Body of pancreas (tissue), 4 donors: Measurements from ENCODE around the gene SSUH2. TPM values are rescaled to one million over a fixed set of nuclear protein-coding genes. Genes with fewer than 3 reads are reported as not detected.

Experiments used
- ATAC-seq: fragments of 150-250 bp; one replicate; pipeline ENCODE4 v1.9.1; 2016
- DNase-seq, 4 donors: peaks; one replicate each; pipeline ENCODE4 v3.0.0-alpha.2; 2019
- H3K27ac ChIP-seq, 4 donors: fragments of 200-600 bp; sonication (generic); 1 replicate in 3 of 4; 2 replicates in 1 of 4; pipeline versions ENCODE4 v1.5.1 to v1.6.1; 2016 to 2019; ENCODE audit warnings: mild to moderate bottlenecking in 1 of 4, mixed read lengths in 1 of 4, moderate library complexity in 1 of 4
- H3K27me3 ChIP-seq, 2 donors: fragments of 200-600 bp; sonication (generic); one replicate each; pipeline ENCODE4 v1.6.0; 2016; ENCODE audit warnings: mild to moderate bottlenecking in 1 of 2
- H3K36me3 ChIP-seq, 2 donors: fragments of 200-600 bp; sonication (generic); replicated peaks in 1 of 2; 2 replicates each; pipeline ENCODE4 v1.5.1; 2016; ENCODE audit warnings: low read depth in 2 of 2; ENCODE audit not compliant: insufficient read depth in 1 of 2
- H3K4me1 ChIP-seq: fragments of 200-600 bp; sonication (generic); one replicate; pipeline ENCODE4 v1.6.0; 2016
- H3K4me3 ChIP-seq, 2 donors: fragments of 200-600 bp; sonication (generic); 1 replicate in 1 of 2; 2 replicates in 1 of 2; pipeline ENCODE4 v1.5.1; 2016 to 2019
- H3K9me3 ChIP-seq, 3 donors: fragments of 200-600 bp; sonication (generic); 1 replicate in 2 of 3; 2 replicates in 1 of 3; pipeline ENCODE4 v1.5.1; 2016
- CTCF ChIP-seq, 7 experiments: fragments of 450-650 bp in 4 of 7; fragments of 200-600 bp in 3 of 7; sonication (generic) in 3 of 7; IDR thresholded peaks; one replicate each; pipeline ENCODE4 v1.5.1; 2016 to 2019; ENCODE audit warnings: antibody characterized with exemption in 7 of 7
- POLR2A ChIP-seq, 3 donors: fragments of 450-650 bp; IDR thresholded peaks; one replicate each; pipeline ENCODE4 v1.6.1; 2016; ENCODE audit warnings: antibody characterized with exemption in 3 of 3, mild to moderate bottlenecking in 2 of 3
- WGBS, 2 donors: methylation state at CpG; one replicate each; pipeline ENCODE4 v1.1.5; 2017; 5-methylcytosine and 5-hydroxymethylcytosine counted together
- intact Hi-C: fragments of 100-400 bp; cut with DNase I; formaldehyde crosslinking; loops from one replicate; pipeline ENCODE4 v1.15.1; 2023
- total RNA-seq, 2 donors: library from RNA; depleted of rRNA; stranded (reverse); fragments of >200 nt; gene quantifications; one replicate each; pipeline ENCODE4 v1.1.0, GENCODE V29; 2016

The SSUH2 gene
- total RNA-seq, 2 donors from 2014 or later, result 0.26 to 0.33 TPM

- no peak for ATAC-seq
- intact Hi-C loops, result loop anchor here (5.0 kb wide), 1 partner anchor 187 kb away; no protein-coding TSS in a partner anchor
- TF ChIP-seq CTCF (IDR thresholded peaks at IDR 0.05) (no peak), POLR2A (IDR thresholded peaks at IDR 0.05) (no peak)
Measured at GRCh38 chr3:8624612-8625011, 20.0 kb downstream of the SSUH2 start.

GRCh38 chr3:8623741-8624140, 20.9 kb downstream of the SSUH2 start:
- TF ChIP-seq CTCF (IDR thresholded peaks at IDR 0.05) (no peak), POLR2A (IDR thresholded peaks at IDR 0.05) (no peak)
- Histone ChIP-seq H3K9me3 (peaks cover 0 to 6% (median 0%) of the 10 kb centered on the region in 3 donors), H3K27ac (no peak overlapping the region), H3K27me3 (no peaks in the 10 kb centered on the region), H3K4me3 (no peak overlapping the region), H3K4me1 (no peaks in the 10 kb centered on the region), H3K36me3 (no peaks in the 10 kb centered on the region)
- intact Hi-C loops, result no loop called here
- WGBS, 2 donors, result 69 to 74% methylated on average over 4 to 14 of the region's 14 CpGs
- ATAC-seq (no peak), DNase-seq (no peak)

More at GRCh38 chr3:8624612-8625011, 20.0 kb downstream of the SSUH2 start:
- 85 to 88% methylated on average over 5 to 7 of the region's 7 CpGs for WGBS, 2 donors
- H3K4me1 ChIP-seq, result no peaks in the 10 kb centered on the region
- no peak overlapping the region for H3K27ac ChIP-seq
- DNase-seq, result no peak
- H3K27me3 ChIP-seq, result no peaks in the 10 kb centered on the region
- H3K36me3 ChIP-seq, result no peaks in the 10 kb centered on the region
- no peak overlapping the region for H3K4me3 ChIP-seq
- H3K9me3 ChIP-seq, result no peaks in the 10 kb centered on the region

DNA sequence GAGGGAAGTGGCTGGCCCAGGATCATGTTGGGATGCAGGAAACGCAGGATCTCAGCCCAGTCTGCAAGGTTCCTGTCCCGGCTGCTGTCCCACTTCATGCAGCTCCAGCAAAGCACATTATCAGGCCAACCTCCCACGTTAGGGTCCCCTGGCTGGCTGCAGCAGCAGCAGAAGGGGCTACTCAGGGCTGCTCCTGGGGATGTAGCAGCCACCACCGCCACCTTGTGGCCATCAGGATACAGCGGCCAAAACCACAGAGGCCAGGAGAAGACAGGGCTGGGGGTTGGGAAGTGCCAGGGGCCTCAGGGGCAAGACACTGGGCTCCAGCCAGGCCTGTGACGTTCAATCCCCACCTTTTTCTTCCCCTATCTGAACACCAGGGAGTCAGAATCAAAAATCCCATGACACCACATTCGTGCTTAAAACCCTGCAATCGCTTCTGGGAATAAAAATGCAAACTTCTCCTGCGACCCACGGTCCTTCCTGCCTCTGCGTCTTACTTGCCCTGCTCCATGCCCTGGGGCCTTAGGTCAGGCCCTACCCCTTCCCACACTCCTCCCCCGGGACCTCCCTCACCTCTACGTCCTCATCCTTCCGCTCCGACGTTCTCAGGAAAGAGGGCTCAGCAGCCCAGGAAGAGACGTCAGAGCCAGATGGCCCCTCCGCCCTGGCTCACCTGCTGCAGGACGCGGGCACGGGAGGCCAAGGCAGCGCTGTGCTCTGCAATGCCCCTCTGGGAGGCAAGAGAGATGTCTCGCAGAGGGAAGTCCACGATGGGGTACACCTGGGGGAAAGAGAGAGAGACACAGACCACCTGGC, 21.5 kb downstream of the SSUH2 start:
- WGBS, 2 donors, result 29 to 34% methylated on average over 24 of the region's 24 CpGs
- intact Hi-C loops, result no loop called here
- H3K27me3 ChIP-seq, result no peaks in the 10 kb centered on the region

GRCh38 chr3:8621872-8622271, 22.7 kb downstream of the SSUH2 start:
- TF ChIP-seq CTCF (IDR thresholded peaks at IDR 0.05) (no peak), POLR2A (IDR thresholded peaks at IDR 0.05) (no peak)
- Histone ChIP-seq H3K27ac (no peak overlapping the region), H3K9me3 (peaks cover 0 to 9% (median 0%) of the 10 kb centered on the region in 3 donors), H3K4me1 (no peaks in the 10 kb centered on the region), H3K4me3 (no peak overlapping the region), H3K27me3 (no peaks in the 10 kb centered on the region), H3K36me3 (no peaks in the 10 kb centered on the region)
- no peak for ATAC-seq
- DNase-seq, result peak in 1 of 4 donors; percentile 37
- intact Hi-C loops, result no loop called here
- WGBS, 2 donors, result 79 to 81% methylated on average over 4 of the region's 4 CpGs

More for the DNA sequence above, 21.5 kb downstream of the SSUH2 start:
- H3K36me3 ChIP-seq, result no peaks in the 10 kb centered on the region
- no peak overlapping the region for H3K27ac ChIP-seq
- DNase-seq (peak; percentile 68 to 76 (median 72)), ATAC-seq (peak; percentile 87)
- peak; percentile 74 to 91 (median 86) for TF ChIP-seq CTCF (IDR thresholded peaks at IDR 0.05)
- no peak for TF ChIP-seq POLR2A (IDR thresholded peaks at IDR 0.05)
- H3K9me3 ChIP-seq, result peaks cover 0 to 9% (median 0%) of the 10 kb centered on the region in 3 donors
- no peaks in the 10 kb centered on the region for H3K4me1 ChIP-seq
- H3K4me3 ChIP-seq, result no peak overlapping the region
